Measurements from ENCODE around the gene CHMP5. TPM values are rescaled to one million over a fixed set of nuclear protein-coding genes. Genes with fewer than 3 reads are reported as not detected.

Gene CHMP5
- polyA plus RNA-seq, 2 of the 4 experiments (the other 2 are of a cell fraction): 108 to 187 TPM

GRCh38 chr9:33236571-33236970, 28.3 kb upstream of the CHMP5 start:
- WGBS (ENCODE audit: missing lambda C conversion rate): 70% methylated on average over 3 of the region's 3 CpGs
- ChIA-PET CTCF (interaction anchor here (0.9 to 9.5 kb wide), 7 partner anchors 9 to 486 kb away, joined by 3 to 71 read pairs (median 3); no protein-coding TSS in a partner anchor), POLR2A (no interaction called here)
- Histone ChIP-seq H3K27ac (peak overlapping the region; percentile 96 to 99), H3K9me3 (peaks cover 11% of the 10 kb centered on the region), H3K4me3 (no peak overlapping the region), H3K4me1 (peaks cover 51% of the 10 kb centered on the region), H3K4me2 (no peak overlapping the region)
- no peak for TF ChIP-seq EHF (CRISPR knock-in tag; IDR thresholded peaks at IDR 0.05)
- FAIRE-seq: no peak
- DNase-seq (ENCODE audit: low read depth in 1 of 2, low spot score in 1 of 2): no peak
- ATAC-seq: no peak

DNA sequence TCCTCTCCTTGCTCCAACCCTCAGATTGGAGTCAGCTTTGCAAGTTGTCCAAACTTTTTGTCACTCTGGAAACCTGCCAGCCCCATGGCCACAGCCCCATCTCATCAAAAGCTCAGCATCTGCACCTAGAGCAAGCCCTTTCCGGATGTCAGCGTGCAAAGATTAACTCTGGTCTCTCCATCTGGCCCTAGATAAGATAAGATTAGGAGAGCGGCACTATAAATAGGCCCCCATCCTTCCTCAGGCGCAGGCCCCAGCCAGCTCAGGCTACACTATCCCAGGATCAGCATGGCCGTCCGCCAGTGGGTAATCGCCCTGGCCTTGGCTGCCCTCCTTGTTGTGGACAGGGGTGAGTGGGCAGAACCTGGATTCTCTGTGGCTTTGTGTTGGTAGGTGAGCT, 24.9 kb upstream of the CHMP5 start, which contains the start of gene SPINK4:
Gene SPINK4 (plus strand): TSS at position 247 of the 400 bp plus-strand sequence. CDS start 42 bp downstream, at position 289.
- CTCF ChIA-PET: interaction anchor here (1.2 to 9.5 kb wide), 4 partner anchors 9 to 227 kb away, joined by 3 to 71 read pairs (median 8); no protein-coding TSS in a partner anchor
- 75% methylated on average over 7 of the region's 7 CpGs for WGBS (ENCODE audit: missing lambda C conversion rate)
- Histone ChIP-seq H3K4me2 (no peak within 1 kb of the TSS), H3K4me3 (no peak within 1 kb of the TSS), H3K9me3 (no peaks in the 10 kb centered on the region), H3K27ac (peak within 1 kb of the TSS; percentile 35 to 68; a peak in 4 of 6 replicates), H3K4me1 (peaks cover 28% of the 10 kb centered on the region)
- no peak for TF ChIP-seq MAFK (IDR thresholded peaks at IDR 0.05; ENCODE audit: partially characterized antibody)
- TF ChIP-seq KDM1A (IDR thresholded peaks at IDR 0.05; ENCODE audit: low read depth): no peak
- TF ChIP-seq CHD2 (IDR thresholded peaks at IDR 0.05; ENCODE audit: low read length, partially characterized antibody): no peak
- TF ChIP-seq POLR2A (IDR thresholded peaks at IDR 0.05; ENCODE audit: low read length): no peak
- TF ChIP-seq TP53 (CRISPR knock-in tag; IDR thresholded peaks at IDR 0.05): no peak
- TF ChIP-seq, protein P1, sequence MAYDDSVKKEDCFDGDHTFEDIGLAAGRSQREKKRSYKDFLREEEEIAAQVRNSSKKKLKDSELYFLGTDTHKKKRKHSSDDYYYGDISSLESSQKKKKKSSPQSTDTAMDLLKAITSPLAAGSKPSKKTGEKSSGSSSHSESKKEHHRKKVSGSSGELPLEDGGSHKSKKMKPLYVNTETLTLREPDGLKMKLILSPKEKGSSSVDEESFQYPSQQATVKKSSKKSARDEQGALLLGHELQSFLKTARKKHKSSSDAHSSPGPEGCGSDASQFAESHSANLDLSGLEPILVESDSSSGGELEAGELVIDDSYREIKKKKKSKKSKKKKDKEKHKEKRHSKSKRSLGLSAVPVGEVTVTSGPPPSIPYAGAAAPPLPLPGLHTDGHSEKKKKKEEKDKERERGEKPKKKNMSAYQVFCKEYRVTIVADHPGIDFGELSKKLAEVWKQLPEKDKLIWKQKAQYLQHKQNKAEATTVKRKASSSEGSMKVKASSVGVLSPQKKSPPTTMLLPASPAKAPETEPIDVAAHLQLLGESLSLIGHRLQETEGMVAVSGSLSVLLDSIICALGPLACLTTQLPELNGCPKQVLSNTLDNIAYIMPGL (CRISPR knock-in tag; IDR thresholded peaks at IDR 0.05; ENCODE audit: borderline replicate concordance): no peak
- no peak for TF ChIP-seq RFX5 (IDR thresholded peaks at IDR 0.05)
- no peak for TF ChIP-seq EHMT2 (IDR thresholded peaks at IDR 0.05; ENCODE audit: low read depth)
- TF ChIP-seq RCOR1 (IDR thresholded peaks at IDR 0.05; ENCODE audit: low read depth, low read length): no peak
- no peak for TF ChIP-seq BCL3 (IDR thresholded peaks at IDR 0.05)
- no peak for TF ChIP-seq CTCF (IDR thresholded peaks at IDR 0.05)
- TF ChIP-seq ZFP36 (IDR thresholded peaks at IDR 0.05; ENCODE audit: borderline replicate concordance, partially characterized antibody): no peak
- TF ChIP-seq CBX2 (IDR thresholded peaks at IDR 0.05; ENCODE audit: borderline replicate concordance, low read depth): no peak
- TF ChIP-seq, protein P2, sequence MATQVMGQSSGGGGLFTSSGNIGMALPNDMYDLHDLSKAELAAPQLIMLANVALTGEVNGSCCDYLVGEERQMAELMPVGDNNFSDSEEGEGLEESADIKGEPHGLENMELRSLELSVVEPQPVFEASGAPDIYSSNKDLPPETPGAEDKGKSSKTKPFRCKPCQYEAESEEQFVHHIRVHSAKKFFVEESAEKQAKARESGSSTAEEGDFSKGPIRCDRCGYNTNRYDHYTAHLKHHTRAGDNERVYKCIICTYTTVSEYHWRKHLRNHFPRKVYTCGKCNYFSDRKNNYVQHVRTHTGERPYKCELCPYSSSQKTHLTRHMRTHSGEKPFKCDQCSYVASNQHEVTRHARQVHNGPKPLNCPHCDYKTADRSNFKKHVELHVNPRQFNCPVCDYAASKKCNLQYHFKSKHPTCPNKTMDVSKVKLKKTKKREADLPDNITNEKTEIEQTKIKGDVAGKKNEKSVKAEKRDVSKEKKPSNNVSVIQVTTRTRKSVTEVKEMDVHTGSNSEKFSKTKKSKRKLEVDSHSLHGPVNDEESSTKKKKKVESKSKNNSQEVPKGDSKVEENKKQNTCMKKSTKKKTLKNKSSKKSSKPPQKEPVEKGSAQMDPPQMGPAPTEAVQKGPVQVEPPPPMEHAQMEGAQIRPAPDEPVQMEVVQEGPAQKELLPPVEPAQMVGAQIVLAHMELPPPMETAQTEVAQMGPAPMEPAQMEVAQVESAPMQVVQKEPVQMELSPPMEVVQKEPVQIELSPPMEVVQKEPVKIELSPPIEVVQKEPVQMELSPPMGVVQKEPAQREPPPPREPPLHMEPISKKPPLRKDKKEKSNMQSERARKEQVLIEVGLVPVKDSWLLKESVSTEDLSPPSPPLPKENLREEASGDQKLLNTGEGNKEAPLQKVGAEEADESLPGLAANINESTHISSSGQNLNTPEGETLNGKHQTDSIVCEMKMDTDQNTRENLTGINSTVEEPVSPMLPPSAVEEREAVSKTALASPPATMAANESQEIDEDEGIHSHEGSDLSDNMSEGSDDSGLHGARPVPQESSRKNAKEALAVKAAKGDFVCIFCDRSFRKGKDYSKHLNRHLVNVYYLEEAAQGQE (IDR thresholded peaks at IDR 0.05): no peak
- no peak for TF ChIP-seq NR3C1 (IDR thresholded peaks at IDR 0.05)
- TF ChIP-seq BHLHE40 (IDR thresholded peaks at IDR 0.05; ENCODE audit: low read depth, low read length): no peak
- no peak for TF ChIP-seq FOXS1 (CRISPR knock-in tag; IDR thresholded peaks at IDR 0.05)
- TF ChIP-seq CHD4 (IDR thresholded peaks at IDR 0.05; ENCODE audit: borderline replicate concordance): no peak
- TF ChIP-seq NFE2L2 (conservative IDR thresholded peaks at IDR 0.05; ENCODE audit: low read length): no peak
- no peak for TF ChIP-seq PBX3 (IDR thresholded peaks at IDR 0.05)
- FAIRE-seq: no peak
- ATAC-seq: no peak; a peak in 2 of 6 replicates
- DNase-seq (ENCODE audit: low read depth in 1 of 2, low spot score in 1 of 2): no peak
- POLR2A ChIA-PET: no interaction called here
